ENCODE measurements around the gene SLC25A6.
"Not testable (repeated sequence)": the region's sequence is repeated elsewhere in the genome, so short reads cannot be mapped to it uniquely, and the experiment has no call there.

Gene SLC25A6

DNA sequence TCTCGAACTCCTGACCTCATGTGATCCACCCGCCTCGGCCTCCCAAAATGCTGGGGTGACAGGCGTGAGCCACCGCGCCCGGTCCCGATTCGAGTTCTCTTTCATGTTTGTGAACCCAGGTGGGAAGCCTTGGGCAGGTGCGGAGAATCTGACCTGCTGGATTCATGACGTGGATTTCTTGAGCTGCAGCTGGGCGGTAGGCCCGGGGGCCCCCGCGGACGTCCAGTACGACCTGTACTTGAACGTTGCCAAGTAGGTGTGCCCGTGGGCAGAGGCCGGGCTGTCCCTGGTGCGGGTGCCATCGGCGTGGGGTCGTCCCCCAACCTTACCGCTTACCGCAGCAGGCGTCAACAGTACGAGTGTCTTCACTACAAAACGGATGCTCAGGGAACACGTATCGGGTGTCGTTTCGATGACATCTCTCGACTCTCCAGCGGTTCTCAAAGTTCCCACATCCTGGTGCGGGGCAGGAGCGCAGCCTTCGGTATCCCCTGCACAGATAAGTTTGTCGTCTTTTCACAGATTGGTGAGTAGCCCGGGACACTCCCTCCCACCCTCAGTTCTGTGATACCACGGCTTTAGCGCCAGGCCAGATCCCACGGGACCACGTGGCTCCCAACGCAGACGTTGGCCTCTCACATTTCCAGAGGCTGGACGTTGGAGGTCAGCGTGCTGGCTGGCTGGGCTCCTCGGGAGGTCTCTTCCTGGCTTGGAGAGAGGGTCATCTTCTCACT, 39.8 kb downstream of the SLC25A6 start:
- DNase-seq: no peak

DNA sequence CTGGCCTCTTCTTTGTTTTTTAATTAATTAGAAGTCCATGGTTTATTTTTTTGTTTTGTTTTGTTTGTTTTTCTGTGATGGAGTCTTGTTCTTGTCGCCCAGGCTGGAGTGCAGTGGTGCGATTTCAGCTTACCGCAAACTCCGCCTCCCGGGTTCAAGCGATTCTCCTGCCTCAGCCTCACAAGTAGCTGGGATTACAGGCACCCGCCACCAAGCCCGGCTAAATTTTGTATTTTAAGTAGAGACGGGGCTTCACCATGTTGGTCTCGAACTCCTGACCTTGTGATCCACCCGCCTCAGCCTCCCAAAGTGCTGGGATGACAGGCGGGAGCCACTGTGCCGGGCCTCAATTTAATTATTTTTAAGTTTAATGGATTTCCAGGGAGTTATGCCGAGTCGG, 42.3 kb downstream of the SLC25A6 start:
- not testable (repeated sequence) for DNase-seq

DNA sequence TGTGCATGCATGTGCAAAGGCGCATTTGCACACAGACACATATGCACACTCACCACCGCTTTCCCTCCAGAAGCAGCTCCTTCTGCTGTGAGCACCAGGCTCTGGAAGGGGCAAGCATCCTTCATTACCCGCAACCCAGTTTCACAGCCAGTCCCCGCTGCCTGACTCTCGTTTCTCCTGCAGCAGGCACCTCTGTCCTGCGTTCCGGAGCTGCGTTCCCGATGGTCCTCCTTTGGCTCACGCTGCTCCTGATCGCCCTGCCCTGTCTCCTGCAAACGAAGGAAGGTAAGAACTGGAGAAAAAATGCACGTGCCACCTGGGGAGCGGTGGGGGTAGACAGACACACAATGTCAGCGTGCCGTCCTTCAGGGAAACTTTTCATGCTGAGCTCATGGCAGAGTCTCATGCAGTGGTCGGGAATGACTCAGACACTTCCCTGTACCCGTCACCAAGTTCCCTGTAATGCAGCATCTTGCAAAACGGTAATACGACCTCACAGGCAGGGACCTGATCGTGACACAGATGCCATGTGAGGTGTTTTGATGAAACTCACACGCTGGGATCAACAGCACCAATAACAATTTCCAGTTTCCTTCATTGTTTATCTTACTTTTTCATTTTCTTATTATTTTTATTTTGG, 50.2 kb downstream of the SLC25A6 start:
- DNase-seq: no peak

DNA sequence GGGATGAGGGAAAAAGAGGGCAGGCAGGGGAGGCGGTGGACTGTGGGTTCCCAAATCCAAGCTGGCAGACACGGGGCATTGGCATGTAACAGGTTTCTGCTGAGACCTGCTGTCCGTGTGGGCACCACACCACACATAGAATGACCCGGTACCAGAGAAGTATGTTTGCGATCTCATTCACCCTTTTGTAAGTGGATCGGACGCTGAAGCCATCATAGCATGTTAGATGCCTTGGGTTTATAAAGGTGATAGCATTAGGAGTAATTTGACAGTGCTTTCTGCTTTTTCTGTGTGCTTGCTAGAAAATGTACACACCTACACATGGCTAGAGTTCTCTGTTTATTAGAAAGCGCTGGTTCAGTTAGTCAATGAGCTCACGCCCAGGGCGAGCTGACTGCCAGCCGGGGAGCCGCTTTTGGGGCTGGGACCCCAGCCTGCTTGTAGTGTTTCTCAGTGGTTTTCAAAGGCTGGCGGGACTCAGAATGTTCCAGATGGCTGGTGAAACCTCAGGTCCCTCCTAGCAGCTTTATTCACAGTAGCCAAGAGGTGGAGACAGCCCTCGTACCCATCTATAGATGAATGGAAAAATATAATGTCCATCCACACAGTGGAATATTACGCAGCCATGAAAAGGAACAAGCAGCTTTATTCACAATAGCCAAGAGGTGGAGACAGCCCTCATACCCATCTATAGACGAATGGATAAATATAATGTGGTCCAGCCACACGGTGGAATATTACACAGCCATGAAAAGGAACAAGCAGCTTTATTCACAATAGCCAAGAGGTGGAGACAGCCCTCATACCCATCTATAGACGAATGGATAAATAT, 54.7 kb downstream of the SLC25A6 start:
- DNase-seq: no peak

DNA sequence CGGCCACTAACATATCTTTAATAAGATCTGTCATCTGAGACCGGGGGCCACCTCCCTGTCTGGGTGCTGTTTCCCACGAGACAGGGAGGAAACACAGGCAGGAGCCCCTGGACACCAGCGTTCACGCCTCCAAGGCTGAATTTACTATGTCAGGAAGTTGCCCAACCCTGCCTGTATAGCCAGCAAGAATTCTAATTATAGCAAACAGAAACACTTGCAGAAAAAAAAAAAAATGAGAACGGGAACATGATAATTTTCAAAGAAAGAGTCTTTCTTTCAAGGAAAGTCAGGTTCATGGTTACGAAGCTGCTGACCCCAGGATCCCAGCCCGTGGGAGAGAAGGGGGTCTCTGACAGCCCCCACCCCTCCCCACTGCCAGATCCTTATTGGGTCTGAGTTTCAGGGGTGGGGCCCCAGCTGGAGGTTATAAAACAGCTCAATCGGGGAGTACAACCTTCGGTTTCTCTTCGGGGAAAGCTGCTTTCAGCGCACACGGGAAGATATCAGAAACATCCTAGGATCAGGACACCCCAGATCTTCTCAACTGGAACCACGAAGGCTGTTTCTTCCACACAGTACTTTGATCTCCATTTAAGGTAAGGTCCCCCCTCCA, 55.5 kb downstream of the SLC25A6 start, which contains the start of gene IL3RA:
TSS of gene IL3RA (plus strand) at position 455 of the 613 bp plus-strand sequence. CDS start 4,981 bp downstream, outside the sequence.
- no peak for DNase-seq

Data from fibroblast of skin of scalp (primary cell).